NT2/D1 (cell line): ENCODE results near the gene LHFPL5.

Experiments
- YY1 ChIP-seq: IDR thresholded peaks from 2 replicates; pipeline ENCODE4 v1.6.1; 2011; ENCODE audit not compliant: insufficient read length, insufficient read depth
- ZNF274 ChIP-seq: IDR thresholded peaks from 2 replicates; pipeline ENCODE4 v1.6.1; 2011; ENCODE audit warnings: mild to moderate bottlenecking, low read depth, low read length

- no peak for TF ChIP-seq YY1
- TF ChIP-seq ZNF274: no peak
Measured at GRCh38 chr6:35859367-35859766, 54.2 kb downstream of the LHFPL5 start.
